Gastrocnemius medialis (tissue), 4 donors: Measurements from ENCODE around the gene SMYD5. TPM values are rescaled to one million over a fixed set of nuclear protein-coding genes. Genes with fewer than 3 reads are reported as not detected.

Experiments used
- ATAC-seq, 2 donors: fragments of 150-250 bp; one replicate each; pipeline ENCODE4 v1.9.1; 2016
- DNase-seq, 2 donors: peaks; one replicate each; pipeline ENCODE4 v3.0.0-alpha.2; 2019
- H3K27ac ChIP-seq, 4 donors: fragments of 200-600 bp; sonication (generic); 1 replicate in 1 of 4; 2 replicates in 3 of 4; pipeline ENCODE4 v1.5.1; 2016 to 2018; ENCODE audit warnings: mild to moderate bottlenecking in 2 of 4, moderate library complexity in 1 of 4
- H3K27me3 ChIP-seq, 3 donors: fragments of 200-600 bp; sonication (generic) in 2 of 3; 1 replicate in 1 of 3; 2 replicates in 2 of 3; pipeline versions ENCODE4 v1.5.1 to v1.6.0; 2016 to 2019; ENCODE audit warnings: mild to moderate bottlenecking in 1 of 3, moderate library complexity in 1 of 3
- H3K36me3 ChIP-seq, 2 donors: fragments of 200-600 bp; sonication (generic) in 1 of 2; one replicate each; pipeline ENCODE4 v1.5.1; 2017 to 2018
- H3K4me1 ChIP-seq, 2 donors: fragments of 200-600 bp; sonication (generic) in 1 of 2; one replicate each; pipeline ENCODE4 v1.5.1; 2016 to 2017; ENCODE audit warnings: mild to moderate bottlenecking in 2 of 2
- H3K4me3 ChIP-seq, 4 donors: fragments of 200-600 bp; sonication (generic) in 3 of 4; 1 replicate in 1 of 4; 2 replicates in 3 of 4; pipeline ENCODE4 v1.5.1; 2016 to 2019; ENCODE audit warnings: mild to moderate bottlenecking in 2 of 4
- H3K9me3 ChIP-seq, 3 donors: fragments of 200-600 bp; sonication (generic) in 2 of 3; 1 replicate in 1 of 3; 2 replicates in 2 of 3; pipeline ENCODE4 v1.5.1; 2016 to 2019
- POLR2A ChIP-seq, 2 donors: fragments of 450-650 bp; IDR thresholded peaks; one replicate each; pipeline ENCODE4 v1.6.1; 2017; ENCODE audit warnings: antibody characterized with exemption in 2 of 2, mild to moderate bottlenecking in 2 of 2, moderate library complexity in 2 of 2
- in situ Hi-C, 4 donors: fragments of 200-750 bp; cut with MboI; loops; one replicate each; pipeline versions ENCODE4 v1.15.0 to v1.8.0; 2017; ENCODE audit warnings: low sequenced_read_pairs in 4 of 4
- intact Hi-C: fragments of 100-400 bp; cut with DNase I; formaldehyde crosslinking; loops from one replicate; pipeline ENCODE4 v1.15.1; 2023; ENCODE audit warnings: low total_unique reads
- total RNA-seq, 4 donors: library from RNA; depleted of rRNA; stranded (reverse); fragments of >200 nt; gene quantifications; one replicate each; pipeline versions ENCODE4 v1.1.0 to v1.2.3, GENCODE V29; 2016
- TF ChIP-seq, protein P1 (sequence below), 5 experiments: fragments of 450-650 bp in 3 of 5; fragments of 200-600 bp in 2 of 5; sonication (generic) in 2 of 5; IDR thresholded peaks in 4 of 5; conservative IDR thresholded peaks in 1 of 5; 1 replicate in 4 of 5; 2 replicates in 1 of 5; pipeline ENCODE4 v1.5.1; 2016 to 2019; ENCODE audit warnings: antibody characterized with exemption in 5 of 5, mild to moderate bottlenecking in 3 of 5, moderate library complexity in 3 of 5

Gene SMYD5
- total RNA-seq, 4 donors from 2014 or later = 9.8 to 17.7 (median 13.7) TPM

- peak within 1 kb of the TSS; percentile 67 to 100 (median 95) for H3K4me3 ChIP-seq
- H3K27ac ChIP-seq = peak within 1 kb of the TSS; percentile 90 to 100 (median 95)
- H3K9me3 ChIP-seq = no peaks in the 10 kb centered on the region
- ATAC-seq (peak; percentile 84 to 85), DNase-seq (peak; percentile 81 to 88)
- intact Hi-C loops = loop anchor here (1.0 to 10.0 kb wide), 6 partner anchors 20 to 1221 kb away; partner anchors contain the start of genes ALMS1, INO80B, RAB11FIP5 and SFXN5
- peak; percentile 73 to 74 for TF ChIP-seq POLR2A (IDR thresholded peaks at IDR 0.05)
- TF ChIP-seq, protein P1, sequence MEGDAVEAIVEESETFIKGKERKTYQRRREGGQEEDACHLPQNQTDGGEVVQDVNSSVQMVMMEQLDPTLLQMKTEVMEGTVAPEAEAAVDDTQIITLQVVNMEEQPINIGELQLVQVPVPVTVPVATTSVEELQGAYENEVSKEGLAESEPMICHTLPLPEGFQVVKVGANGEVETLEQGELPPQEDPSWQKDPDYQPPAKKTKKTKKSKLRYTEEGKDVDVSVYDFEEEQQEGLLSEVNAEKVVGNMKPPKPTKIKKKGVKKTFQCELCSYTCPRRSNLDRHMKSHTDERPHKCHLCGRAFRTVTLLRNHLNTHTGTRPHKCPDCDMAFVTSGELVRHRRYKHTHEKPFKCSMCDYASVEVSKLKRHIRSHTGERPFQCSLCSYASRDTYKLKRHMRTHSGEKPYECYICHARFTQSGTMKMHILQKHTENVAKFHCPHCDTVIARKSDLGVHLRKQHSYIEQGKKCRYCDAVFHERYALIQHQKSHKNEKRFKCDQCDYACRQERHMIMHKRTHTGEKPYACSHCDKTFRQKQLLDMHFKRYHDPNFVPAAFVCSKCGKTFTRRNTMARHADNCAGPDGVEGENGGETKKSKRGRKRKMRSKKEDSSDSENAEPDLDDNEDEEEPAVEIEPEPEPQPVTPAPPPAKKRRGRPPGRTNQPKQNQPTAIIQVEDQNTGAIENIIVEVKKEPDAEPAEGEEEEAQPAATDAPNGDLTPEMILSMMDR (IDR thresholded peaks at IDR 0.05 in 4 of 5, conservative IDR thresholded peaks at IDR 0.05 in 1 of 5) = peak in 1 of 5 experiments; percentile 6
- in situ Hi-C loops = loop anchor here in 3 of 4 donors (25.0 kb wide), 3 partner anchors 153 to 1303 kb away; partner anchors contain the start of genes TPRKB (in 3 of the 3), ALMS1 (in 1 of the 3), AUP1 (in 1 of the 3) and DQX1 (in 1 of the 3)
- peaks cover 0 to 11% of the 10 kb centered on the region in 2 donors for H3K36me3 ChIP-seq
- H3K27me3 ChIP-seq = no peaks in the 10 kb centered on the region
- peaks cover 21 to 42% of the 10 kb centered on the region in 2 donors for H3K4me1 ChIP-seq
These were observed 20.1 kb downstream of the SMYD5 start, which contains the start of gene CCT7 for GRCh38 chr2:73233932-73234832. Gene CCT7 (plus strand): TSS chr2:73234308. CDS start chr2:73234379, 71 bp downstream.

DNA sequence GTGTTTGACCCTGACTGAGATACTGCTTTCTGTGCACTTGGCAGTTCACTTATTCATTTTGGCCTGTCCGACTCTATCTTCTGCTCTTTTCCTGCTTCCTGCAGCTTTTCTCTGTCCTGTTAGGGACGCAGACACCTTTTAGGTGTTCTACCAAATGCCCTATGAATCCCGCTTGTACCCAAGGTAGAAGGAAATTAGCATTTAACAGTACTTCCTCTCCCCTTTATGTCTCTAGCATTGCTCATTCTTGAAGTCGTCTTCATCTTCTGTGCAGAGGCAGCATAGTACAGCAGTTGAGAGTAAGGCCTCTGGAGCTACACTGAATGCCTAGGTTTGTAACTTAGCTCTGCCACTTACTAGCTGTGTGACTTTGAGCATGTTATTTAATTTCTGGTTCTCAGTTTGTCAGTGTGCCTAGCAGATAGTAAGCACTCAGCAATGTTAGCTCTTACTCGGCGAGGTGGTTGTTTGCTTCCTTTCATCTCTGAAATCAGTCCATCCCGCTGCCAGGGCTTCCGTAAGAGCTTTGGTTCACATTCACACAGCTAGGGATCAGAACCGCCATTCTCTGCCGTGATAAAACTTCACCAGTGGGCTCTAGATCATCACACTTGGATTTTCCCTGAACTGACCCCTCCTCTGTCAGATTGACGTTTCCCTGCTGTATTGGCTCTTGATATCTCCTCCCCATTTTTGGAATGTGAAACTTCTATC is 21.4 kb downstream of the SMYD5 start:
- DNase-seq (no peak), ATAC-seq (no peak)
- no peaks in the 10 kb centered on the region for H3K27me3 ChIP-seq
- H3K9me3 ChIP-seq = no peaks in the 10 kb centered on the region
- intact Hi-C loops (loop anchor here (2.0 to 10.0 kb wide), 2 partner anchors 149 to 1219 kb away; partner anchors contain the start of genes ALMS1, INO80B and WBP1), in situ Hi-C loops (loop anchor here in 3 of 4 donors (25.0 kb wide), 3 partner anchors 152 to 1302 kb away; partner anchors contain the start of genes TPRKB (in 3 of the 3), ALMS1 (in 1 of the 3), AUP1 (in 1 of the 3) and DQX1 (in 1 of the 3))
- peaks cover 21 to 53% of the 10 kb centered on the region in 2 donors for H3K4me1 ChIP-seq
- H3K27ac ChIP-seq = peak overlapping the region in 3 of 4 donors; percentile 90 to 100 (median 96)
- peak overlapping the region; percentile 67 to 100 (median 95) for H3K4me3 ChIP-seq
- H3K36me3 ChIP-seq = peaks cover 0 to 9% of the 10 kb centered on the region in 2 donors
- TF ChIP-seq POLR2A (IDR thresholded peaks at IDR 0.05) = no peak
- TF ChIP-seq, protein P1 (IDR thresholded peaks at IDR 0.05 in 4 of 5, conservative IDR thresholded peaks at IDR 0.05 in 1 of 5) = no peak

- TF ChIP-seq, protein P1 (IDR thresholded peaks at IDR 0.05 in 4 of 5, conservative IDR thresholded peaks at IDR 0.05 in 1 of 5) = no peak
- TF ChIP-seq POLR2A (IDR thresholded peaks at IDR 0.05) = no peak
- peaks cover 21 to 53% of the 10 kb centered on the region in 2 donors for H3K4me1 ChIP-seq
- H3K27ac ChIP-seq = peak overlapping the region in 1 of 4 donors; percentile 56
- intact Hi-C loops (loop anchor here (10.0 kb wide), 1 partner anchor 1218 kb away; the partner anchor contains the start of genes INO80B and WBP1), in situ Hi-C loops (loop anchor here in 3 of 4 donors (25.0 kb wide), 3 partner anchors 150 to 1300 kb away; partner anchors contain the start of genes TPRKB (in 3 of the 3), ALMS1 (in 1 of the 3), AUP1 (in 1 of the 3) and DQX1 (in 1 of the 3))
- H3K36me3 ChIP-seq = peaks cover 0 to 25% of the 10 kb centered on the region in 2 donors
- H3K4me3 ChIP-seq = no peak overlapping the region
- ATAC-seq (no peak), DNase-seq (no peak)
- H3K27me3 ChIP-seq = no peaks in the 10 kb centered on the region
- H3K9me3 ChIP-seq = no peaks in the 10 kb centered on the region
These were observed 23.1 kb downstream of the SMYD5 start for GRCh38 chr2:73237168-73237567.

- TF ChIP-seq, protein P1 (IDR thresholded peaks at IDR 0.05 in 4 of 5, conservative IDR thresholded peaks at IDR 0.05 in 1 of 5) = no peak
- no peak for TF ChIP-seq POLR2A (IDR thresholded peaks at IDR 0.05)
- ATAC-seq = no peak
- Histone ChIP-seq H3K36me3 (peaks cover 0 to 34% of the 10 kb centered on the region in 2 donors), H3K4me3 (no peak overlapping the region), H3K4me1 (peaks cover 21 to 48% of the 10 kb centered on the region in 2 donors), H3K9me3 (no peaks in the 10 kb centered on the region), H3K27ac (peak overlapping the region in 2 of 4 donors; percentile 0 to 56), H3K27me3 (no peaks in the 10 kb centered on the region)
- no peak for DNase-seq
- in situ Hi-C loops = loop anchor here in 3 of 4 donors (25.0 kb wide), 3 partner anchors 149 to 1299 kb away; partner anchors contain the start of genes TPRKB (in 3 of the 3), ALMS1 (in 1 of the 3), AUP1 (in 1 of the 3) and DQX1 (in 1 of the 3)
- intact Hi-C loops = loop anchor here (10.0 kb wide), 1 partner anchor 1217 kb away; the partner anchor contains the start of genes INO80B and WBP1
These were observed 24.1 kb downstream of the SMYD5 start for GRCh38 chr2:73238149-73238548.
